Measurements from ENCODE around the gene TPSD1.
"Not testable (repeated sequence)": the region's sequence is repeated elsewhere in the genome, so short reads cannot be mapped to it uniquely, and the experiment has no call there.

TPSD1 gene

DNA sequence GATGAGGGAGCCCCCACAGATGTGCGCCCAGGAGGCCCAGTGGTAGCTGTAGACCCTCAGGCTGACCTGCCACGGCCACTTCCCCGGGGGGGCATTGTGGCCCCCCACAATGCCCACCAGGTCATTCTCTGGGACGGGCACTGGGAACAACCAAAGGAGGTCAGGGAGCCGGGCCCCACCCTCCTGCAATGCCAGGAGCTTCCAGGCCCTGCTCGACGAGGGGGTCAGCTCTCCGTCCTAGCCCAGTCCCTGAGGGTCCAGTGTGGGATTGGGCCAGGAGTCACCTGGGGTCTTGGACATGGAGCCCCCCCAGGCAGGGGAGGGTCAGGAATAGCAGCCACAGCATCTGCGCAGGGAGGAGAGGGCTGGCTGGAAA lies 7.0 kb downstream of the TPSD1 start:
- no peak for DNase-seq (ENCODE audit: low read depth in 2 of 2)

DNA sequence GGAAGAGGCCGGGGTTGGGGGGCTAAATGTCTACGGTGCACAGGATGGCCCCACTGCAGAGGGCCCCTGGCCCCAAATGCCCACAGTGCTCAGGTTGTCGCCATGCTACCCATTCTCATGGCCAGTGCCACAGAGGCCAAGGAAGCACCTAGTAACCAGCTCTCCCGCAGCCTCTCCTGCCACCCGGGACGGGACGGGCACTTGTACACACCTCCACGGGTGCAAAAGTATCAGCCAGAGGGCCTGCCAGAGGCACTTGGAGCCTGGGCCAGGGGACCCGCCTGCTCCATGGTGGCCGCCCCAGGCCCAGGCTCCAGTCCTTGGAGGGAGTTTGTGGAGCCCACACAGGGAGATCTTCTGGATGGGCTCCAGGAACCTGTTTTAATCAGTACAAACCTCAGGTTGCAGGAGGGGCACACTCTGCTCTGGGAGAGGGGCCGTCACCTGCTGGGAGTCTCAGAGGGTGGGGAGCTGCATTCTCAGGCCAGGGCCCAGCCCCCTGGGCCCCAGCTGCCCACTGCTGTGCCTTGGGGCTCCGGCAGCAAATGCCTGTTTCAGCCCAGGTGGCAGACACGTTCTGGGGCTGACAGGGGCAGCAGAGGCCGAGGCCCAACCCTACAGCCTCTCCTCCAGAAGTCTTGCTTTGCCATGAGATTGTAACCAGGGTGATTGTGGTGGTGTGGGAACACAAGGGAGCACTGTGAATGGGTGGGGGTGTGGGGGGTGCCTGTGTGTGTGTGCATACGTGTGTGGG lies 7.9 kb downstream of the TPSD1 start:
- DNase-seq (ENCODE audit: low read depth in 2 of 2), result no peak

DNA sequence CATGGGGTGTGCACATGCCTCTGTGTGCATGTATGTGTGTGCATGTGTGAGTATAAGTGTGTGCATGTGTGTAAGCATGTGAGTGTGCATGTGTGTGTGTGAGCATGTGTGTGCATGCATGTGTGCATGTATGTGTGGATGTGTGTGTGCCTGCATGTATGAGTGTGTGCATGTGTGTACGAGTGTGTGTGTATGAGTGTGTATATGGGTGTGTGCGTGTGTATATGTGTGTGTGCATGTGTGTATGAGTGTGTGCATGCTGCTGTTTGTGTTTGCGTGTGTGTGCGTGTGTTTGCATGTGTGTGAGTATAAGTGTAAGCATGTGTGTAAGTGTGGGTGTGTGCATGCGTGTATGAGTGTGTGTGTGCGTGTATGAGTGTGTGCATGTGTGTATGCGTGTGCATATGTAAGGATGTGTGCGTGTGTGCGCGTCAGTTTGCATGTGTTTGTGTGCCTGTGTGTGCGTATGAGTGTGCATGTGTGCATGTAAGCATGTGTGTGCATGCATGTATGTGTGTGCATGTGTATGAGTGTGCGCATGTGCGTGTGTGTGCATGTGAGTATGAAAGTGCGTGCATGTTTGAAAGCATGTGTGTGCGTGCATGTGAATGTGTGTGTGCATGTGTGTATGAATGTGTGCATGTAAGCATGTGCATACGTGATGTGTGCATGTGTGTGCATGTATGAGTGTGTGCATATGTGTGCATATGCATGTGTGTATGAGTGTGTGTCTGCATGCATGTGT lies 8.6 kb downstream of the TPSD1 start:
- no peak for DNase-seq (ENCODE audit: low read depth in 2 of 2)

DNA sequence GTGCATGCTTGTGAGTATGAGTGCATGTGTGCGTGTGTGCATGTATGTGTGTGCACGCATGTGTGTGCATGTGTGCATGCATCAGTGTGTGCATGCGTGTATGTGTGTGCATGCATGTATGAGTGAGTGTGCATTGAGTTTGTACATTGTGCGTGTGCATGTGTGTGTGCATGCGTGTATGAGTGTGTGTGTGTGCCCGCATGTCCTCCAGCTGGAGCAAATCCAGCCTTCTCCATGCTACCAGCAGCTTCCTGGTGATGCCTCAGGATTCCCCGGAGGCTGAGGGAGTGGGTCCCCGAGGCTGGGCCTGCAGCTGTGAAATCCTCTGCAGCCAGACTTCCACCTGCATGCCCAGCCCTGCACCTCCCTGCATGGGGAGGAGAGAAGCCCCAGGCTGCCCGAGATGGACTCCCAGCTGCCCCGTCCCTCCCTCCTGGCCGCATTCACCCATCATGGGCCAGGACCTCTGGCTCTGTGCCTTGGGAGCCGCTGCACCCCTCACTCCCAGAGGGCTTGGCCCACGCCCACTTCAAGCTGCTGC lies 9.3 kb downstream of the TPSD1 start:
- DNase-seq (ENCODE audit: low read depth in 2 of 2), result no peak

DNA sequence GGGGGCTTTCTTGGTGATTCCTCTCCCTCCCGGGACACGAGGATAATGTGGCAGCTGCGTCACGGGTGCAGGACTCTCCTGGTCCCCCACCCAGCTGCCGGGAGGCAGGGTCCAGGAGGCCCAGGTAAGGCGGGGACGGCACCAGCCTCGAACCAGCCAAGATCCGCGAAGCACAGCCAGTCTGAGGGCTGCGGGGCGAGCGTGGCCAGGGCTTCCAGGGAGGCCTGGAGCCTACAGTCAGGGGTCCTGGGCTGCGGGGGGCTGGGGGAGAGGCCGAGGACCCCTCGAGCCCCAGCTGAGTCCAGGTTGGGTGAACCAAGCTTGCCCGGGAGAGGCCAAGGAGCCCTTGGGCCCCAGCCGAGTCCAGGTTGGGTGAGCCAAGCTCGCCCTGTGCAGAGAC lies 10.0 kb downstream of the TPSD1 start:
- DNase-seq (ENCODE audit: low read depth in 2 of 2), result no peak

DNA sequence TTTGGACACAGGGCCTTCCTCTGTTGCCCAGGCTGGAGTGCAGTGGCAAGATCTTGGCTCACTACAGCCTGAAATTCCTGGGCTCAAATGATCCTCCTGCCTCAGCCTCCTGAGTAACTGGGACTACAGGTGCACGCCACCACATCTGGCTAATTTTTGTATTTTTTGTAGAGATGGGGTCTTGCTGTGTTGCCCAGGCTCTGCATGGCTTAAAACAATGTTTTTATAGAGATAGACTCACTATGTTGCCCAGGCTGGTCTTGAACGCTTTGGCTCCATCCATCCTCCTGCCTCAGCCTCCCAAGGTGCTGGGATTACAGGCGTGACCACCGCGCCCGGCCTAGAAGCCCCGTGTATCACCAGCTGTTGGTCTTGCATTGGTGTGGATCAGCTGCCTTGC lies 13.5 kb downstream of the TPSD1 start:
- not testable (repeated sequence) for DNase-seq (ENCODE audit: low read depth in 2 of 2)

DNA sequence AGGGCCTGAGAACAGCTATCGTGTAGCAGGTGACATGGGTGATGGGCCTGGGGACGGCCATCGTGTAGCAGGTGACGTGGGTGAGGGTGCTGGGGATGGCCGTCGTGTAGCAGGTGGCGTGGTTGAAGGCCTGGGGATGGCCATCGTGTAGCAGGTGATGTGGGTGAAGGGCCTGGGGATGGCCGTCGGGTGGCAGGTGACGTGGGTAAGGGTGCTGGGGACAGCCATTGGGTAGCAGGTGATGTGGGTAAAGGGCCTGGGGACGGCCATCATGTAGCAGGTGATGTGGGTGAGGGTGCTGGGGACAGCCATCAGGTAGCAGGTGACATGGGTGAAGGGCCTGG lies 15.5 kb downstream of the TPSD1 start:
- no peak for DNase-seq (ENCODE audit: low read depth in 2 of 2)

DNA sequence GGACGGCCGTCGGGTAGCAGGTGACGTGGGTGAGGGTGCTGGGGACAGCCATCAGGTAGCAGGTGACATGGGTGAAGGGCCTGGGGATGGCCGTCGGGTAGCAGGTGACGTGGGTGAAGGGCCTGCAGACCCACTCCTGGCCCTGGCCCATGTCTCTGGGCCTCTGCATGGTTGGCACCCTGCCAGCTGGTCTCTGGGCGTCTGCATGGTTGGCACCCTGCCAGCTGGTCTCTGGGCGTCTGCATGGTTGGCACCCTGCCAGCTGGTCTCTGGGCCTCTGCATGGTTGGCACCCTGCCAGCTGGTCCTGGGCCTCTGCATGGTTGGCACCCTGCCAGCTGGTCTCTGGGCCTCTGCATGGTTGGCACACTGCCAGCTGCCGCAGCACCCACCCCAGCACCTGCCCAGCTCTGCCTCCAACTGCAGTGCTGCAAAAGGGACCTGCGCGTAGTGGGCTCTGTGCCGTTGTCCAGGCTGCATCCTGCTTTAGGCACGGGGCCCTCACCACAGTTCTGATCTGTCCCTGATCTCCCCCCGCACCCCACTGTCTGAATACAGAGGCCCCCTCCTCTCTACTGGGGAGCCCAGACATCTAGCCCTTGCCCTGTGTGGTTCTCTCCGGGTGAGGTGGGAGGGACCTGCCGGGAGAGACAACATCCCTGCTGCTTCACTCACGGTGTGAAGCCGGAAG lies 16.0 kb downstream of the TPSD1 start:
- not testable (repeated sequence) for DNase-seq (ENCODE audit: low read depth in 2 of 2)

DNA sequence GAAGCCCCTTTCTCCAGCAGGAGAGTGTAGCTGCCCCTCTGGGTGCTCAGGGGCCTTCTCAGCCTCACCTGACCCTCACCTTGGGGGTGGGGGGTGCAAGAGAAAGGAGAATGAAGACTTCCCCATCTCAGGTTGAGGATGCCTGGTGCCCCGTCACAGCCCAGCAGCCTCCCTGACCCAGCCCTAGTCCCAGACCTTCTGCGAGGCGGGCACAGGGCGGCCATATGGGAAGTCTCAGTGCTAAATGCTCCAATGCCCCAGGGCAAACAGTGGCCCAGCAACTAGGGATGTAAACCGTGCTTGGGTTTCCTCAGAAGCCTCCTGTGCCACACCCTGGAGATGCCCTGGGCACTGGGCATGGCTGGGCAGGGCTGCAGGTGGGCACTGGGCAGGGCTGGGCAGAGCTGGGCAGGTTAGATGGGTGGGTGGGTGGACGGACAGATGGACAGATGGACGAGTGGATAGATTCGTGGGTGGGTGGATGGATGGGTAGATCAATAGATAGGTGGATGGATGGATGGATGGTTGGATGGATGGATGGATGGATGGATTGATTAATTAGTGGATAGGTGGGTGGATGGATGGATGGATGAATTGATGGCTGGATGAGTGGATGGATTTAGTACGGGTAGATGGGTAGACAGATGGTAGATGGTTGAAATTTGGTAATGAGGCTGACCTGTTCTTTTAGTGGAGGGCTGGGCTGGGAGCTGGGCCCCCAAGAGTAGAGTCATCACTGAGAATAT lies 16.8 kb downstream of the TPSD1 start:
- DNase-seq (ENCODE audit: low read depth in 2 of 2), result no peak

DNA sequence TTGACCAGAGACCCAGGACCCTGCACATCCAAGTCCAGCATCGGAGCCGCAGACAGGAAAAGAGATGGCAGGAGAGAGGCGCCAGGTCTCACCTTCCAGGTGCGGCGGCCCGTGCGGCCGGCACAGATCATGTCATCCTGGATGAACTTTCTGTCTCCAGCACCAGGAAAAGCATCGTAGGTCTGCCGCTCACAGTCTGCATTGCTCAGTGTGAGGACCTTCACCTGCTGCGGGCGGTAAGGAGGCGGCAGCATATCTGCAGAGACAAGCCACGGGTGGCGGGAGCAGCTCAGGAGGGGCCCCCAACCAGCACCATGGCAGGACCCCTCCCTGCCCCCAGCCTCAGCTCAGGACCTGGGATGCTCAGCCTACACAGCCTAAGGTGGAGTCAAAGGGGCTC lies 17.9 kb downstream of the TPSD1 start:
- DNase-seq (ENCODE audit: low read depth in 2 of 2), result no peak

DNA sequence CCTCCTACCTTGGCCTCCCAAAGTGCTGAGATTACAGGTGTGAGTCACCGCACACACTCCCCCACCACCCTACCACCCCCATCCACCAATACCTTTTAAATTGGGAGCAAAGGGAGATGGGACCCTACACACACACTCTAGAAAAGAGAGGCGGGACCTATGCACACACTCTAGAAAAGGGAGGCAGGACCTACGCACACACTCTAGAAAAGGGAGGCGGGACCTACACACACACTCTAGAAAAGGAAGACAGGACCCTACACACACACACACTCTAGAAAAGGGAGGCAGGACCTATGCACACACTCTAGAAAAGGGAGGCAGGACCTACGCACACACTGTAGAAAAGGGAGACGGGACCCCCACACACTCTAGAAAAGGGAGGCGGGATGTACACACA lies 18.9 kb downstream of the TPSD1 start:
- no peak for DNase-seq (ENCODE audit: low read depth in 2 of 2)

DNA sequence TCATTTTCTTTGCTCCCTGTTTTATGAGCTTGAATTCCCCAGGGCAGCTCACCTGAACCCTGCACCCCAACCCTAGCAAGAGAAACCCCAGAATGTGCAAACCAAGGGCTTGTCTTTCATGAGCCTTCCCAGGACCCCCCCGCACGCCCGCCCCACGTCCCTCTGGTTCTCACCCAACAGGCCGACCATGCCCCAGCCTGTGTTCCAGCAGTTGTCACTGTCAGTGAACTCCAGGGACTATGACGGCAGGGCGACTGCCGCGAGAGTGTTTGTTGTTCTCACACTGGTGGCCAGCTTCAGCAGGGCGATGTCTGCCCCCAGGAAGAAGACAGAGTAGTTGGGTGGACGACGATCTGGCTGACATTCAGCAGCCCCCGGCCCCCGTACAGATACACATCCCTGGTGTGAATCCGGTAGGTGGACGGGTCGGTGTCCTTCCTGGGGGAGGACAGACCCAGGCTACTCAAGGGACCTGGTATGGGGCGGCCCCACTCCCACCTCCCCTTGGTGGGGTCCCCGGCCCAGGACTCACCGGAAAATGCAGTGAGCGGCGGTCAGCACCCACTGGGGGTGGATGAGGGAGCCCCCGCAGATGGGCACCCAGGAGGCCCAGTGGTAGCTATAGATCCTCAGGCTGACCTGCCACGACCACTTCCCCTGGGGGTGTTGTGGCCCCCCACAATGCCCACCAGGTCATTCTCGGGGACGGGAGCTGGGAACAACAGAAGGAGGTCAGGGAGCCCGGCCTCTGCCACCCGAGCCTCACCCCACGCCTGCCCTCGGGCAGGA lies 20.1 kb downstream of the TPSD1 start:
- no peak for DNase-seq (ENCODE audit: low read depth in 2 of 2)

DNA sequence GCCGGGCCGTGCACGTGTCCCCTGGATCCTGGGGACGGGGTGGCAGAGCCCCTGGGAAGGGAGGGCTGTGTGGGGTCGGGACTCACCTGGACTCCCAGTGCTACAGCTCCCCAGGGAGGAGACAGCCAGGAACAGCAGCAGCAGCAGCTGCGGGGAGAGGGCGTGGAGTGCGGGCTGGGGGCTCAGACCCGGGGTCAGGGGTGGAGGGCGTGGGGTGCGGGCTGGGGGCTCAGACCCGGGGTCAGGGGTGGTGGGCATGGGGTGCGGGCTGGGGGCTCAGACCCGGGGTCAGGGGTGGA lies 20.7 kb downstream of the TPSD1 start:
- no peak for DNase-seq (ENCODE audit: low read depth in 2 of 2)

DNA sequence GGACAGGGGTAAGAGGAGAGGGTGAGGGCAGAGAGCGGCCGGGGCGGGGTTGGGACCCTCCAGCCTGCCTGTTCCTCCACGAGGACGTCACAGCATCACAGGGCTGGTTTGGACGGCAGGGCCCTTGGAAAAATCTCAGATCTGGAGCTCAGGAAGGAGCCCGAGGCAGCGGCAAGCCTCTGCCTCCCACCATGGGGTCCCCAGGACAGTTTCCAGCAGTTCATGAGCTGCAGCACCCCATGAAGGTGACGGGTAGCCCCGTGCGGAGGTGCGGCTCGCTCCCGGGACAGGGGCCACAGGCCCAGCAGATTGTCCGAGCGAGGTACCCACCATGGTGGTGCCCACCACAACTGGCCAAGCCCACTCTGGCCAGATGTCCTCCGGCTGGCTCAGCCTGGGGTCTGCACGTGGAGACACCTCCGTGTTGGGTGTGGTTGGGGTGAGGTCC lies 21.3 kb downstream of the TPSD1 start:
- DNase-seq (ENCODE audit: low read depth in 2 of 2), result no peak

DNA sequence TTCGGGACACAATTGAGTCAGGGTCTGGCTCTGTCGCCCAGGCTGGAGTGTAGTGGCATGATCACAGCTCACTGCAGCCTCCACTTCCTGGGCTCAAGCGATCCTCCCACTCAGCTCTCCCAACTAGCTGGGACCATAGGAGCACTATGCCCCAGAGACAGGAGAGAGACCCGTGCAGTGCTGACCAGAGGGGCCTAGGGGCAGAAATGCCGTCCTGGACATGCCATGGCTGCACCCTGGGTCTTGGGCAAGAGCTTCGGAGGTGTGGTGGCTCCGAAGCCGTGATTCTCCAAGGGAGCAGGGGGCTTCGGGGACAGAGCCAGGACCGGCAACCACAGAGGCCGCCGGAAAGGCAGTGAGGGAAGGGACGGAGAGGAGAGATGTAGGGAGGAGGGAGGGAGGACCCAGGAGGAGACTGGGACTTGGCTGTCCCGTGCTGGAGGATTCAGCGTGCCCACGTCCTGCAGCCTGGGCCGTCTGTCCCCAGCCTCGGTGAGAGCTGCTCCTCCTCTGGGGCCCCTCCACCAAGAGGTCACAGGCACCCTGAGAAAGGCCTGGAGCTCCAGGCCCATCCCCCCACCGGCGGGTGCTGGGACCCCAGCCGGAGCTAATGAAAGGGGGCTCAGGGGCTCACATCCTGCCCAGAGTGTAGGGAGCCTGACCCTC lies 21.9 kb downstream of the TPSD1 start:
- DNase-seq (ENCODE audit: low read depth in 2 of 2), result no peak

DNA sequence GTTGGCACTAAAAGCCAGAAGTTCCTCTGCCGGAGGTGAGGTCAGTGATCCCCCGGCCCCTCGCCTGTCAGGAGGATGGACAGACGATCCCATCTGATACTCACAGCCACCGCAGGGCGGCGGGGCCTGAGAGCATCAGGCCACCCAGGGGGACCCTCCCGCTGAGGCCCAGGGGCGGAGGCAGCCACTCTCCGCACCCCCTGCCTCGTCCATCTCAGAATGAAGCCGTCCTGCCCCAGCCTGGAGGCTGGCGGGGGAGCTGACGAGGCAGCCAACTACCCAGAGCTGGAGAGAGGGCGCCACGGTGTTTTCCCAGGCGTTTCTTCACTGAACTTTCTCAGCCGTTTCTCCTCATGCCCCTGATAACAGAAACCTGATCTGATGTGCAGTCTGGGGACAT lies 22.6 kb downstream of the TPSD1 start:
- no peak for DNase-seq (ENCODE audit: low read depth in 2 of 2)

DNA sequence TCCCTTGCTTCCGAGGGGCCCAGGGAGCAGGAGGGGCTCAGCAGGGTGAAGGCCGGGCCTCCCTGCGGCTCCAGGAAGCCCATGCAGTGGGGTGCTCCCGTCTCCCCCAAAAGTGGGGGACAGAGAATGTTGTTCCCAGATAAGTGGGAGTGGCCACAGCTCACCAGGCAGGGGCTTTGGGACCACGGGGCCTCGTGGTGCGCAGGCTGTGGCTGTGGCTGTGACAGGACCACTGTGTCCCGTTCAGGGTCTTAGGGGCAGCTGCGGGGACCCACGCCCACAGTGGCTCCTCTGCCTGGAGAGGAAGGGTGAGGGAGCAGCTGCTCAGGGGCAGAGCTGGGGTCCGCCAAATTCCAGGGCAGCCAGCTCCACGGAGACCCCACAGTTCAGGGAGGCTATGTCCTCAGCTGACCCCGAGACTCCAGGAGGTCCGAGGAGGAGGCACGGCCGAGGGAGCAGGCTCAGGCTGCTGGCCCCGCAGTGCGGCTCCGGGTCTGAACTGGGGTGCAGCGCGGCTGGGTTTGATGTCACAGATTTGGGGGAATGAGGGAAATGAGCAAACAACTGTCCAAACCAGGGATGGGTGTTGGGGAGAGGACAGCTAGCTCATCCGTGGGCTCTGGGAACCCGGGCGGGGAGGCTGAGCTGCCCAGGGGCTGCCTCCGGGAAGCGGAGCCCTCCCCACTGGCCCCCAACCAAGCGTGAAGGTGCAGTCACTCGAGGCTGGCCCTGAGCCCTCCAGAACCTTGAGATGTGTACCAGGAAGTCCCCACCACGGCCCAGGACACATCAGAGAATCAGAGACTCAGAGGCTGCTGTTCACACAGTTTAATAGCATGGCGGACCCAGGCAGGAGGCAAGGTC lies 23.4 kb downstream of the TPSD1 start:
- DNase-seq (ENCODE audit: low read depth in 2 of 2), result no peak

DNA sequence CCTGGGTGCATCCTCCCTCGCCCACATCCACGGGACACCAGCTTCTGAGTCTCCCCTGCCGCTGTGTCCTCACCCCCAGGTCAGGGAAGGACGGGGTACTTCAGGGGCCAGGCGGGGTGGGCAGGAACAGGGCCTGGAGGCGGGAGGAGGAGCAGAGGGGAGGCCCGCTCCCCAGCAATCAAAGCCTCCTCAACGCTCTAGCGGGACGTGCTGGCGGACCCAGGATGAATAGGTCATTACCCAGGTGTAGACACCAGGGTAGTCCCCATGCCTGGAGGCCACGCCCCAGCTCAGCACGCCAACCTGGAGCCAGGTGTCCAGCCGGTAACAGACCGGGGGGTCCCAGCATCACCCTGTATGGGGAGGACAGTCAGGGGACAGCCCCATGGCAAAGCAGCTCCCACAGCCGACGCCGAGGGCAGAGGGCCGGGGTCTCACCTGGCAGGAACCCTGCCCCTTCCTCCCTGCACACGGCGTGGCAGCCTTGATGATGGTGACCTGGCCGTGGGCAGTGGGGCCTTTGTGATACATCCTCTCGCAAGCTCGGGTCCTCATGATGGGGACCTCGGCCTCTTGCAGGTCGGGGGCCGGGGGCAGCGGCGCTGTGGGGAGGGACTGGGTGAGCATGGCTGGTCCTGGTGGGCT lies 24.2 kb downstream of the TPSD1 start:
- DNase-seq (ENCODE audit: low read depth in 2 of 2), result no peak

DNA sequence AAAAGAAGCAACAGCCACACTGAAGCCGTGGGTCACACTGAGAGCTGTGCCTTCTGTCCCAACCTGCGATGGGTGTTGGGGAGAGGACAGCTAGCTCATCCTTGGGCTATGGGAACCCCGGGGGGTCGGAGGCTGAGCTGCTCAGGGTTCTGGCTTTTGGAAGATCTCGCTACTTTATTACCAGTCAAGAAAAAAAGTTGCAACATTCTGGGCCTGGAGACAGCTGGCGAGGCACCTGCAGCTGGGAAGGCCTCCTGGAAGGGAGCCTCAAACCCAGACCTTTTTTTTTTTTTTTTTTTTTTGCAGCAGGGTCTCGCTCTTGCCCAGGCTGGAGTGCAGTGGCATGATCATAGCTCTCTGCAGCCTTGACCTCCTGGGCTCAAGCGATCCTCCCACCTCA lies 24.9 kb downstream of the TPSD1 start:
- no peak for DNase-seq (ENCODE audit: low read depth in 2 of 2)
